A673 (cell line): ENCODE measurements around the gene EXOC6B. TPM values are rescaled to one million over a fixed set of nuclear protein-coding genes. Genes with fewer than 3 reads are reported as not detected.

Experiments
- BruUV-seq: library from RNA; stranded (reverse); fragments of 400-500 nt; replicated peaks from 2 replicates; lab custom pipeline; 2021; lab: Mats Ljungman, UMichigan
- CTCF ChIA-PET: fragments of 300-600 bp; sonication (Branson Sonifier 250); formaldehyde crosslinking; loops from one replicate; lab custom pipeline; 2022; ENCODE audit warnings: antibody characterized with exemption; lab: Charles Lee
- POLR2A ChIA-PET: fragments of 300-600 bp; sonication (Branson Sonifier 250); formaldehyde crosslinking; loops from one replicate; lab custom pipeline; 2022; ENCODE audit warnings: antibody characterized with exemption; ENCODE audit not compliant: low non-redundant PET; lab: Charles Lee
- DNase-seq: peaks from one replicate; pipeline ENCODE4 v3.0.0-alpha.2; 2015; ENCODE audit warnings: low spot score
- H3K27ac ChIP-seq: fragments of 200-600 bp; sonication (generic); 2 replicates; pipeline ENCODE4 v1.5.1; 2016; ENCODE audit warnings: mixed run types, low read depth, mild to moderate bottlenecking, mixed read lengths, antibody characterized with exemption, low read length; ENCODE audit not compliant: poor library complexity, severe bottlenecking
- H3K27me3 ChIP-seq: fragments of 200-600 bp; sonication (generic); replicated peaks from 2 replicates; pipeline ENCODE4 v1.6.1; 2017; ENCODE audit warnings: mixed run types, low read depth, mild to moderate bottlenecking, mixed read lengths, antibody characterized with exemption, low read length; ENCODE audit not compliant: insufficient read depth, poor library complexity
- H3K36me3 ChIP-seq: fragments of 200-600 bp; sonication (generic); 2 replicates; pipeline ENCODE4 v1.6.1; 2016; ENCODE audit warnings: mixed run types, mild to moderate bottlenecking, mixed read lengths, antibody characterized with exemption, low read length; ENCODE audit not compliant: insufficient read depth, poor library complexity, severe bottlenecking
- H3K4me1 ChIP-seq: fragments of 200-600 bp; sonication (generic); 2 replicates; pipeline ENCODE4 v1.6.1; 2017; ENCODE audit warnings: mixed run types, mild to moderate bottlenecking, mixed read lengths, antibody characterized with exemption, low read length; ENCODE audit not compliant: insufficient read depth, poor library complexity, severe bottlenecking
- H3K4me3 ChIP-seq: fragments of 200-600 bp; sonication (generic); 2 replicates; pipeline ENCODE4 v1.5.1; 2016; ENCODE audit warnings: low read depth, mixed run types, mild to moderate bottlenecking, mixed read lengths, low read length; ENCODE audit not compliant: poor library complexity, severe bottlenecking
- H3K9me3 ChIP-seq: fragments of 200-600 bp; sonication (generic); 2 replicates; pipeline ENCODE4 v1.6.1; 2016; ENCODE audit warnings: mixed run types, low read depth, mild to moderate bottlenecking, mixed read lengths, antibody characterized with exemption, low read length; ENCODE audit not compliant: poor library complexity, severe bottlenecking
- CTCF ChIP-seq: fragments of 300-800, 200-600 bp; sonication (generic); conservative IDR thresholded peaks from 2 replicates; pipeline ENCODE4 v1.5.1; 2017; ENCODE audit warnings: low read depth, mild to moderate bottlenecking, antibody characterized with exemption, low read length, moderate library complexity, mixed read lengths
- EZH2 ChIP-seq: fragments of 200-600 bp; sonication (generic); IDR thresholded peaks from 2 replicates; pipeline ENCODE4 v1.6.1; 2017; ENCODE audit warnings: borderline replicate concordance, low read depth, mild to moderate bottlenecking, mixed read lengths, antibody characterized with exemption, low read length; ENCODE audit not compliant: poor library complexity, severe bottlenecking
- intact Hi-C: fragments of 100-400 bp; cut with micrococcal nuclease; formaldehyde crosslinking; loops from one replicate; pipeline ENCODE4 v1.10.0; 2022; ENCODE audit not compliant: unreplicated experiment
- total RNA-seq: library from RNA; stranded (reverse); gene quantifications from 2 replicates; pipeline ENCODE4 v1.2.3, GENCODE V29; 2021

The EXOC6B gene
- total RNA-seq, 1 experiment from 2014 or later, result 138 TPM

- Histone ChIP-seq H3K9me3 (no peaks in the 10 kb centered on the region), H3K4me1 (no peaks in the 10 kb centered on the region), H3K36me3 (no peaks in the 10 kb centered on the region), H3K4me3 (no peak overlapping the region), H3K27me3 (no peaks in the 10 kb centered on the region), H3K27ac (no peak overlapping the region)
- POLR2A ChIA-PET, result no interaction called here
- BruUV-seq, result no TSS peak
- intact Hi-C loops, result no loop called here
- CTCF ChIA-PET, result interaction anchor here (0.9 kb wide), 1 partner anchor 24 kb away, joined by 3 read pairs; no protein-coding TSS in a partner anchor
- DNase-seq, result no peak
- TF ChIP-seq EZH2, result no peak
- no peak for TF ChIP-seq CTCF
Measured at GRCh38 chr2:72300147-72300684, 525.6 kb downstream of the EXOC6B start.

GRCh38 chr2:72293620-72294019 is 532.2 kb downstream of the EXOC6B start:
- Histone ChIP-seq H3K9me3 (no peaks in the 10 kb centered on the region), H3K4me1 (peaks cover 12% of the 10 kb centered on the region), H3K27ac (no peak overlapping the region), H3K36me3 (no peaks in the 10 kb centered on the region), H3K4me3 (no peak overlapping the region), H3K27me3 (no peaks in the 10 kb centered on the region)
- intact Hi-C loops, result no loop called here
- BruUV-seq, result no TSS peak
- POLR2A ChIA-PET, result no interaction called here
- CTCF ChIA-PET, result no interaction called here
- no peak for DNase-seq
- TF ChIP-seq EZH2 (no peak), CTCF (no peak)

- Histone ChIP-seq H3K4me3 (no peak overlapping the region), H3K9me3 (no peaks in the 10 kb centered on the region), H3K27me3 (no peaks in the 10 kb centered on the region), H3K36me3 (no peaks in the 10 kb centered on the region), H3K27ac (no peak overlapping the region), H3K4me1 (peaks cover 12% of the 10 kb centered on the region)
- ChIA-PET CTCF (no interaction called here), POLR2A (no interaction called here)
- DNase-seq, result no peak
- TF ChIP-seq EZH2 (no peak), CTCF (no peak)
- BruUV-seq, result no TSS peak
- intact Hi-C loops, result no loop called here
Measured at GRCh38 chr2:72292433-72292832, 533.4 kb downstream of the EXOC6B start.
